ENCODE results near the gene ANO3.
"Not testable (repeated sequence)": the region's sequence is repeated elsewhere in the genome, so short reads cannot be mapped to it uniquely, and the experiment has no call there.

The ANO3 gene

GRCh38 chr11:26331911-26332571 is at the start of gene ANO3:
Gene ANO3, plus strand, starts transcription at chr11:26332130. Its CDS starts 146 bp downstream, at chr11:26332276.
- FAIRE-seq, result no peak

DNA sequence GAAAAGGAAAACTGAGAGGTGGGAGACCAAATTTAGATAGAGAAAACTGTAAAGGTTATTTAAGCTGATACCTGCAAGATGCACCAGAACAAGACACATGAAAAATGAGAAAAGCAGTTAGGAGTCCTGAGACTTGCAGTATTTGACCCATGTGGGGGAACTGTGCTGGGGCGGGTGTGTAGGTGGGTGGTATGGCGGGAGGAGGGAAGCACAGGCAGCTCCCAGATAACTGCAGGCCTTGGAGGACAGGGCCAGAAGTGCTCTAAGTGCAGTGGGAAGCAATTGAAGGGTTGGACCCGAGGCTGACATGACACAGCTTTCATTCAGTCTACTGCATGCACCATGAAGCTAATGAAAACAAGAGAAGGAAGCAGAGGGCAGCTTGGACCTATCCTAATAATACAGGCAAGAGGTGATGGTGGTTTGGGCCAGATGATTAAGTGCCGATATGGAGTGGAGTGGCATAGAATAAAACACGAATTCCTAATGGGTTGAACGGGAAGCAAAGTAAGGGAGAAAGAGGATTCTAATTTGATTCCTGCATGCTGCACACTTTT is 48.0 kb upstream of the ANO3 start:
- FAIRE-seq, result no peak

DNA sequence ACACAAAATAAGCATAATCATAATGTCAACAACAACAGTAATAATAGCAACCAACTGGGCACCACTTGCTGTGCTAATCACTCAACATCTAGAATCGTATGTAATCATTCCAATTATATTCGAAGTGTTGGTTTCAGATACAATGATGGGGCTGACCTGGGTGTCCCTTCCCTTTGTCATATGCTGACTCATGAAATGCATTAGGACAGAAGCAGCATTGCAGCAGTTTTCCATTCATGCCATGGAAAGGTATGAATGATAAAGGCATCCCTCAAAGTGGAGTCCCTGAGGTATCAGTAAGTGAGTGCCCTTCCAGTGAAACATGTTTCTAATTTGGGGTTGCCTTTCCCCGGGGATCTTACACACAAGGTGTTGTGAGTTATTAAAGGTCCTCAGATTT is 46.3 kb upstream of the ANO3 start:
- no peak for FAIRE-seq

DNA sequence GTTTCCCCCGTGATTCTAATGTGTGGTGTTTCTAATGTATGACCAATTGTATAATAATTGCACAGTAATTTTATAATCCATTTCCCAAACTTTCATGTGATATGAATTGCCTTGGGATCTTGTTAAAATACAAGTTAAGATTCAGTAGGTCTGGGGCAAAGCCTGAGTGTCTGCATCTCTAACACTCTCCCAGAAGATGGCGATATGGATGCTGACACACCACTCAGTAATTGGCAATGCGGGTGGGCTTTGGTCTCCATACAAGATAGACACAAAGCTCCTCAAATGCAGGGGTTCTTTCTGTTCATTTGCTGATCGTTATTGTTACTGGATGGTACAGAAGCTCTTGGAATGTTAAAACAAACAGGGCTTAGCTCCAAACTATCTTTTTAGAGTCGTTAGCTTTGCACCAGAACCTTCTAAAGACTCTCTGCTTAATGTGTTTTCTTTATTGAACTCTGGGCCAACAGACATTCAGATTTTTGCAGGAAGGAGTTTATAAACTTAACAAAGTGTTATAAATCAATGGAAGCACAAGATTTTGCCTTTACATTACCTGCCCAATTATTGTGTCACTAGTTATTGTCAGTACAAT is 45.4 kb upstream of the ANO3 start:
- peak; percentile 58 for FAIRE-seq

- FAIRE-seq, result no peak
Measured at GRCh38 chr11:26287067-26287518, 44.8 kb upstream of the ANO3 start.

GRCh38 chr11:26297189-26297975 is 34.5 kb upstream of the ANO3 start:
- peak; percentile 11 for FAIRE-seq

DNA sequence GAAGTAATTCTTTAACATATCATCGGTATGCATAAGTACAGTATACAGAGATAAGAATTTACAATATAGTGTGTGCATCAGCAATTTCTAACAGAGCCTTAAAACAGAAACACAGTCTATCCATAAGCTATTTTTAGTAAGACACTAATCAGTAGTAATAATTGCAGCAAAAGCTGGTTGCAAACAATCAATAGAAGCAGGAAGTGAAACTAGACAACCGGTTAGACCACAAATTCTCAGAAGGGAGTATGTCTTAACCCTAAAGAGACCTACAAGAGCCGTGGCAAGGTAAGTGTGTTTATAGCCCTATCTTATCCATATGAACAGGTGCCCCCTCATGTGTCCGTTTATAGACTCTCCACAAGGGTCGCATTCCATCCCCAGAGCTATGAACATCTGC is 15.6 kb upstream of the ANO3 start:
- FAIRE-seq, result not testable (repeated sequence)

DNA sequence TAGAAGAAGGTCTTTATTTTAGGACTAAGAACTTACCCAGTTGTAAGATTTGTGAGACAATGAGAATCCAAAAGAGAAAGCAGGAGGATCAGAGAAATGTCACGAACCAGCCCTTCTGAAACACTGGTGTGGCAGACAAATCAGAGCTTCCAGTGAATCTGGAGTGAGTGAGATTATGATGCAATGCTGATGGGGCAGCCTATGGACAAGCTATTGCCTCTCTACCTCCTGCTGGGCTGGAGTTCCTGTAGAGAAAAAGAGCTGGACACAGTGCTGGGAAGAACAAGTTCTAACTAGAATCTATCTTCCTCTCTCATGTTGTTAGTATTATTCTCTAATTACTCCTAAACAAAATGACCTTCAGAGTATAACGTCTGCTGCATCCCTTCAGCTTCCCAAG is 12.0 kb upstream of the ANO3 start:
- FAIRE-seq, result no peak

GRCh38 chr11:26321516-26321915 is 10.4 kb upstream of the ANO3 start:
- no peak for FAIRE-seq

GRCh38 chr11:26322335-26323067 is 9.4 kb upstream of the ANO3 start:
- no peak for FAIRE-seq

DNA sequence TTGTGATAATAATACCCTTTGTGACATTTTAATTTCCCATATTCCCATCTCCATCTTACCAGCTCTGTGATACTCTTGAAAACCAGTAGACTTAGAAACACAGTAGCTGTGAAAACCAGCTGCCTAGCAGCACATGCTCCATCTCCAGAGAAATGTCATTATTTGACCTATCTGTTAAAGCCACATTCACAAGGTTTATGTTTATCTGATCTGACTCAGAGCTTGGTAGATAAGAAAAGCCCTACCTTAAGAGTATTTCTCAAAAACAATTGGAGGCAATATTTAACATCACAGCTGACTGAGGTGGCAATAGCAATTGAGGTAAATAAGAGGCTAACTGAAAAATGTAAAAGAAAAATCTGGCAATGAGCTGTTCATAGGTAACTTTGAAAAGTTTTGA is 8.1 kb upstream of the ANO3 start:
- no peak for FAIRE-seq

- no peak for FAIRE-seq
Measured at GRCh38 chr11:26324270-26324669, 7.7 kb upstream of the ANO3 start.

DNA sequence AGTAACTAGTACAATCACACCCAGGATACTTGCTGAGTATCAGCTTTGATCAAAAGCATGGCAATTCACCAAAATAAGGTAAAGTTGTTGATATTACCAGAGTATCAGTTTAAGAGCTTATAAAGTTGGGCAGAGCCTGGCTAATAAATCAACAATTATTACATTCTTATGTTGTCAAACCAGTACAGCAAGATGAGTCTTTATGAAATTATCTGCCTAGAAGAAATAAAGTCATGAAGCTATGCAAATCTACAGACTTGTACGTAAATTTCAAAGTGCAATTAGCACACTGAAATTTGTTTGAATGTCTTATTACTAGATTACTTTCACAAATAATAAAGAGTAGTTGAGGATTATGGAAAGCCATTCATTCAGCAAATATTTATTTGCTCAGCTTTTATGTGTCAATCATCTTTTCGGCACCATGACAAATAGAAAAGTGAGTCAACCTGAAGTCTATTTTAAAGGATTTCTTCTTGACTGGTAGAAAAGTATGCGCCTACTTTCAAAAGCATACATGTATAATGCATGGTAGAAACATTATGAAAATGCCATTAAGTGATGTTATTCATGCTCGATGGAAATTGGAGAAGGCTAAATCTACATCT is 5.0 kb upstream of the ANO3 start:
- no peak for FAIRE-seq

- FAIRE-seq, result no peak
Measured at GRCh38 chr11:26329206-26329605, 2.7 kb upstream of the ANO3 start.

DNA sequence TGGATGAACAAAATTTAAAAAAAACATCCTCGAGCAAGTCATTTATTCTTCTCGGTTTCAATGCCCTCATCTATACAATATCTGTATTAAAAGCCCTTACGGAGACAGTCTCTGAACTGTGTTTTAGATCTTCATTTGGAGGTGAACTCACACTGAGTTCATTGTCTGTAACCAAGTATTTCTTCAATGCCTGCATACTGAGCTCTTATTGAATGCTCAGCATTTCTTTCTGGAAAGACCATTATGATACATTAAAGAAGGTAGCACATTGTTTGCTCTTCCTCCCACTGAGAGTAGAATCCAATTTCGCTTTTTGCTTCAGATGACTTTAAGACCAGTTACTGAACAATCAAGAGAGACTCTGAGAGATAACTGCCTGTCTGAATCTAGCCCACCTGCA is 1.7 kb upstream of the ANO3 start:
- FAIRE-seq, result no peak

- no peak for FAIRE-seq
Measured at GRCh38 chr11:26332572-26332915, 614 bp downstream of the ANO3 start.

DNA sequence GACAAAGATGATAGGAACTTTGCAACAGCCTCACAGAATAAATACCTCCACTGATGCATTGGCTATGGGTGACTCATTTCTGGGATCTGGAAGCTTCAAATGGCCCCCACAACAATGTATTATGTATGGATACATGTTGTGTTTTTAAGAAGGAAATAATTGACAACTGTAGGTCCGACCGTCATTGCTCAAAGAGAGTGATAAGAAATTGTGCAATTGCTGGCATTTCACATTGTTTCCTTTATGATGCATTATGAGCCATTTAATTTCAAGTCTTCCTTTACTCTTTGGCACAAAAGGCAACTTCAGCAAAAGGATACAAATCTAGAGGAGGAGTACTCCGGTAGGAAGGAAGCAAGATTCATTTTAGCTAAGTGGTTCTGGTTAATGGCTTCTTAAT is 2.0 kb downstream of the ANO3 start:
- FAIRE-seq, result no peak

GRCh38 chr11:26335903-26336302 is 4.0 kb downstream of the ANO3 start:
- FAIRE-seq, result no peak

GRCh38 chr11:26344647-26345046 is 12.7 kb downstream of the ANO3 start:
- no peak for FAIRE-seq

- FAIRE-seq, result no peak
Measured at GRCh38 chr11:26348776-26349175, 16.8 kb downstream of the ANO3 start.

DNA sequence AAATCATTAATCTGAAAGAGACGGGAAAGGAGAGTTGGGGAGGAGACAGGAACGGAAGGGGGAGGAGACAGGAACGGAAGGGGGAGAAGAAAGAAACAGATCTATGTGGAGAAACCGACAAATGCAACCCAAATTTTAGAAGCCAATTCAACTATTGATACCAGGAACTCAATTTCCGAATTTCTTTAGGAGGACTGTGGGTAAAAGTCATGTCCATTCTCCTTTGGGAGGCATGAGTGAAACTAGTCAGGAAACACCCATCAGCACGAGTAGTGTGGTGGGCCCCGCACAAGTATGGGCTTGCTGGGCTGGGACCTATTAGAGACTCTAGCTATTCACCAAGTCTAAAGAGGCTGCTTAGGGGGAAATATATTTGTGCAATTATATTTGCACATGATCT is 18.1 kb downstream of the ANO3 start:
- FAIRE-seq, result no peak

DNA sequence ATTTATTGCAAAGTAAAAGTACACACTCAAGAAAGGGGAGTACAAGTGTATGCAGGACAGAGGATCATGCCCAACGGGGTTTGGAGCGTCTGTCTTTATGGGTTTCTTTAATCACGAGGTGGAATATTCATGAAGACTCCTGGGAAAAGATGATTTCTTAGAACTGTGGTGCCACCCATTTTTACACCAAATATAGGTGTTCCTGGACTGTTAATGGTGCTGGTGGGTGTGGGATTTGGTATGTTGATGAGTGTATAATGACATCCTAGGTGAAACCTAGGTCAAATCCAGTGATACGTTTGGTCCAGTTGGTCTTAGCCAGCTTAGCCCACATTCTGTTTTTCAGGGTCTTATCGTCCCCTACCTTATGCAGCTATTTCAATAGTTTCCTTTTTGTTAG is 21.1 kb downstream of the ANO3 start:
- FAIRE-seq, result no peak

- no peak for FAIRE-seq
Measured at GRCh38 chr11:26359055-26359454, 27.1 kb downstream of the ANO3 start.
